PC-9 (cell line): ENCODE measurements around the gene RPL19.

Experiments used
- CTCF ChIP-seq: fragments of 200-600 bp; sonication (generic); conservative IDR thresholded peaks from 2 replicates; pipeline ENCODE4 v1.6.1; 2017; ENCODE audit warnings: mixed run types, antibody characterized with exemption, mild to moderate bottlenecking, moderate library complexity
- EZH2 ChIP-seq: fragments of 200-600 bp; sonication (generic); IDR thresholded peaks from 2 replicates; pipeline ENCODE4 v1.8.0; 2017; ENCODE audit warnings: antibody characterized with exemption, low read depth

GRCh38 chr17:39212841-39213480 is 12.9 kb downstream of the RPL19 start:
- no peak for TF ChIP-seq CTCF
- TF ChIP-seq EZH2 = no peak
